HepG2 (cell line): ENCODE results near the gene PEPD. TPM values are rescaled to one million over a fixed set of nuclear protein-coding genes. Genes with fewer than 3 reads are reported as not detected.

Source experiments
- ATAC-seq: fragments of 200-7000 bp; cut with Tn5 transposase; 3 replicates; pipeline ENCODE4 v1.9.1; 2020; ENCODE audit warnings: mild to moderate bottlenecking, moderate library complexity
- BruUV-seq: library from RNA; stranded (reverse); fragments of 400-500 nt; replicated peaks from 2 replicates; lab custom pipeline; 2021; lab: Mats Ljungman, UMichigan
- CTCF ChIA-PET: fragments of 300-600 bp; formaldehyde crosslinking; extraction: SDS; loops from one replicate; lab custom pipeline; 2021; ENCODE audit warnings: low total read pairs, inconsistent platforms, low intra/inter-chr PET ratio; lab: Yijun Ruan, JAX
- POLR2A ChIA-PET: fragments of 350-600 bp; sonication (Branson Sonifier 250); formaldehyde crosslinking; loops from one replicate; lab custom pipeline; 2020; ENCODE audit warnings: antibody characterized with exemption, inconsistent platforms; lab: Yijun Ruan, JAX
- DNase-seq: peaks from one replicate; pipeline ENCODE4 v3.0.0-alpha.2; 2015; ENCODE audit warnings: low spot score
- FAIRE-seq: peaks from 3 replicates; lab custom pipeline; 2011; peaks lifted over from hg19 to GRCh38; lab: Jason Lieb, UNC
- H2AFZ ChIP-seq: one replicate; pipeline ENCODE4 v1.6.1; 2011; ENCODE audit warnings: low read length, inconsistent platforms
- H3K27ac ChIP-seq: fragments of 300-600 bp; 3 replicates; pipeline ENCODE4 v1.8.0; 2011; ENCODE audit warnings: mixed run types, mild to moderate bottlenecking, mixed read lengths, low read length, inconsistent platforms; ENCODE audit not compliant: insufficient read depth; ENCODE audit errors: extremely low read length
- H3K27me3 ChIP-seq, 2 experiments: fragments of 200-600 bp in 1 of 2; 2 replicates in 1 of 2; 3 replicates in 1 of 2; pipeline versions ENCODE4 v1.6.0 to v1.8.0; 2011; ENCODE audit warnings: low read length in 2 of 2, mild to moderate bottlenecking in 2 of 2, moderate library complexity in 2 of 2, inconsistent platforms in 1 of 2; ENCODE audit not compliant: insufficient read depth in 2 of 2, control insufficient read depth in 1 of 2
- H3K36me3 ChIP-seq, 2 experiments: fragments of 200-600 bp in 1 of 2; replicated peaks in 1 of 2; 2 replicates in 1 of 2; 3 replicates in 1 of 2; pipeline versions ENCODE4 v1.5.1 to v1.8.0; 2011; ENCODE audit warnings: low read length in 2 of 2, inconsistent platforms in 1 of 2; ENCODE audit not compliant: insufficient read depth in 2 of 2, control insufficient read depth in 1 of 2
- H3K4me1 ChIP-seq: 2 replicates; pipeline ENCODE4 v1.5.1; 2012; ENCODE audit warnings: low read length, inconsistent platforms; ENCODE audit not compliant: insufficient read depth
- H3K4me2 ChIP-seq: 2 replicates; pipeline ENCODE4 v1.6.0; 2011; ENCODE audit warnings: low read depth, low read length, inconsistent platforms
- H3K4me3 ChIP-seq, 3 experiments: fragments of 200-600 bp in 1 of 3; sonication (generic), shearing (Covaris generic) in 1 of 3; replicated peaks in 1 of 3; 2 replicates each; pipeline ENCODE4 v1.5.1; 2011 to 2016; ENCODE audit warnings: low read length in 3 of 3, inconsistent platforms in 2 of 3, low read depth in 2 of 3, mild to moderate bottlenecking in 2 of 3, control low read depth in 1 of 3, mixed read lengths in 1 of 3; ENCODE audit not compliant: insufficient read depth in 1 of 3
- H3K79me2 ChIP-seq: one replicate; pipeline ENCODE4 v1.6.1; 2011; ENCODE audit warnings: low read length, inconsistent platforms; ENCODE audit not compliant: insufficient read depth
- H3K9ac ChIP-seq: 2 replicates; pipeline ENCODE4 v1.6.0; 2011; ENCODE audit warnings: mild to moderate bottlenecking, low read depth, low read length, inconsistent platforms; ENCODE audit not compliant: insufficient read depth
- H3K9me3 ChIP-seq: 2 replicates; pipeline ENCODE4 v1.5.1; 2012; ENCODE audit warnings: mild to moderate bottlenecking, low read length
- H4K20me1 ChIP-seq: 2 replicates; pipeline ENCODE4 v1.6.0; 2011; ENCODE audit warnings: inconsistent platforms, mild to moderate bottlenecking, low read length, moderate library complexity; ENCODE audit not compliant: insufficient read depth
- MAFF ChIP-seq: IDR thresholded peaks from 2 replicates; pipeline ENCODE4 v1.6.1; 2011; ENCODE audit warnings: low read depth, low read length, improper control_type of control experiment
- MAFK ChIP-seq, 2 experiments: IDR thresholded peaks in 1 of 2; conservative IDR thresholded peaks in 1 of 2; 2 replicates each; pipeline ENCODE4 v1.6.1; 2011; ENCODE audit warnings: improper control_type of control experiment in 2 of 2, low read length in 2 of 2
- PAX8 ChIP-seq: sonication (generic); formaldehyde crosslinking; IDR thresholded peaks from 2 replicates; pipeline ENCODE4 v1.8.0; 2022; ENCODE audit warnings: mild to moderate bottlenecking, missing genetic modification reagents, borderline replicate concordance
- RBM22 ChIP-seq: fragments of 200-400 bp; formaldehyde crosslinking; optimal IDR thresholded peaks from 2 replicates; pipeline ENCODE3; 2017; ENCODE audit warnings: mild to moderate bottlenecking, low read length, moderate library complexity
- SMARCC2 ChIP-seq: fragments of 450-650 bp; IDR thresholded peaks from 2 replicates; pipeline ENCODE4 v1.6.1; 2017; ENCODE audit warnings: antibody characterized with exemption, mild to moderate bottlenecking
- WGBS: methylation state at CpG from one replicate; pipeline ENCODE4 v1.1.6; 2017; ENCODE audit warnings: low lambda C conversion rate; 5-methylcytosine and 5-hydroxymethylcytosine counted together
- in situ Hi-C: cut with HindIII; loops from 2 replicates; pipeline ENCODE4 v1.10.0; 2017; ENCODE audit warnings: low pct_unique_long_range_greater_than_20kb; ENCODE audit not compliant: extremely low pct_ligation_motif_present
- intact Hi-C: fragments of 100-400 bp; cut with micrococcal nuclease; formaldehyde crosslinking; loops from one replicate; pipeline ENCODE4 v1.10.0; 2022; ENCODE audit not compliant: unreplicated experiment
- polyA plus RNA-seq, 8 experiments: library from polyadenylated mRNA; depleted of rRNA in 3 of 8; stranded (reverse) in 7 of 8; unstranded in 1 of 8; fragments of >200 nt; fragmentation: Illumina TruSeq in 4 of 8; extraction: Trizol in 4 of 8; gene quantifications; 2 replicates each; pipeline versions ENCODE4 v1.2.1 to v1.2.3, GENCODE V29; 2011 to 2016; ENCODE audit warnings: low read depth in 4 of 8, missing spikeins in 1 of 8, mixed read lengths in 1 of 8; ENCODE audit not compliant: insufficient read depth in 1 of 8
- total RNA-seq, 5 experiments: library from RNA; depleted of rRNA; stranded (reverse); fragments of >200 nt; fragmentation: Illumina TruSeq; extraction: Trizol; gene quantifications; 2 replicates each; pipeline ENCODE4 v1.2.3, GENCODE V29; 2016; ENCODE audit warnings: low read depth in 1 of 5
- TF ChIP-seq, protein P1 (sequence below): sonication (generic); formaldehyde crosslinking; IDR thresholded peaks from 2 replicates; pipeline ENCODE4 v1.4.0; 2020; ENCODE audit warnings: missing genetic modification reagents
- TF ChIP-seq, protein P2 (sequence below): sonication (generic); formaldehyde crosslinking; IDR thresholded peaks from 2 replicates; pipeline ENCODE4 v1.9.0; 2021; ENCODE audit warnings: mild to moderate bottlenecking, missing genetic modification reagents

The PEPD gene
- total and polyA plus RNA-seq, 2 of the 13 experiments (the other 11 are each of a cell fraction or from before 2014, with no cell fraction given): 60.7 to 75.1 TPM

DNA sequence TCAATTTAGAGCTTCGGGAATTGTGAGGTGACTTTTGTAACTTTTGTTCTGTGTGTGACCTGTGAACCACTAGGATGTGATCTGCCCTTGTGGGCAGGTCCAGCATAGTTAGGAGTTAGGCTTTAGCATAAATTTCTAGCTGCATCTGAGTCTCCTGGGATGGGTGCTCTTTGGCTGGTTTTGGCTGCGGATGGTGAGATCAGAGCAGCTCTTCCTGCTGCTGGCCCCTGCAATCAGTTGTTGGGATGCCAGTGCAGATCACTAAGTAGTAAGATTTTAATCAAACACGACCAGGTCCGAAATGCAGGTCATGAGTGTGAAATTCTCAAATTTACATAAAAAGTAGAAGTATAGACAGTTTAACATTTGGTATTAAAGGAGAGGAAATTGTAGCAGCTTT is 139.6 kb downstream of the PEPD start:
- H3K9me3 ChIP-seq: no peaks in the 10 kb centered on the region
- POLR2A ChIA-PET: interaction anchor here (1.4 to 4.3 kb wide), 2 partner anchors 11 to 34 kb away, joined by 4 to 28 read pairs; no protein-coding TSS in a partner anchor
- in situ Hi-C loops (no loop called here), intact Hi-C loops (no loop called here)
- no peak overlapping the region for H2AFZ ChIP-seq
- no peak for FAIRE-seq
- TF ChIP-seq RBM22: peak; percentile 62
- no peak for TF ChIP-seq PAX8
- H3K9ac ChIP-seq: no peak overlapping the region
- peaks cover 60% of the 10 kb centered on the region for H3K4me1 ChIP-seq
- no TSS peak for BruUV-seq
- H4K20me1 ChIP-seq: peaks cover 29% of the 10 kb centered on the region
- WGBS: 94% methylated on average over 4 of the region's 4 CpGs
- CTCF ChIA-PET: no interaction called here
- H3K36me3 ChIP-seq: peaks cover 7 to 54% of the 10 kb centered on the region in 2 experiments
- no peak for DNase-seq
- H3K27me3 ChIP-seq: no peaks in the 10 kb centered on the region
- H3K27ac ChIP-seq: no peak overlapping the region
- no peak overlapping the region for H3K4me2 ChIP-seq
- no peak overlapping the region for H3K4me3 ChIP-seq
- H3K79me2 ChIP-seq: peaks cover 89% of the 10 kb centered on the region
- no peak for ATAC-seq

DNA sequence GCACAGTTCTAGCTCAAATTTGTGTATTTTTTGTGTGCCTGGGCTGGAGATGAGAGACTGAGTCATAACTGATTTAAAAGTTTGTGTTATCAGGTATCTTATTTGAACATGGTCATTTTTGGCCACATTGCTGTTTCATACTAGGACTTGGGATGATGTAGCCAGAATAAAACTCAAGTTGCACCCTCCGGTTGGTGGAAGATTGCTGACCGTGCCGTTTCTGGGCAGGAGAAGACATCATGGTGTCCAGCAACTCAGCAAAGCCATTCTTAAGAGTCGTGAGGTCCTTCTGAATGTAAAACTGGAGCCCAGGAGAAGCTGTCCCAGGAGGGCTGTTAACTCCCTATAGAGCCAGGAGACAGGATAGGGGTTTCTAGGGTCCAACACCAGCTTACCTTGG is 140.5 kb downstream of the PEPD start:
- H3K27me3 ChIP-seq: no peaks in the 10 kb centered on the region
- TF ChIP-seq, protein P1, sequence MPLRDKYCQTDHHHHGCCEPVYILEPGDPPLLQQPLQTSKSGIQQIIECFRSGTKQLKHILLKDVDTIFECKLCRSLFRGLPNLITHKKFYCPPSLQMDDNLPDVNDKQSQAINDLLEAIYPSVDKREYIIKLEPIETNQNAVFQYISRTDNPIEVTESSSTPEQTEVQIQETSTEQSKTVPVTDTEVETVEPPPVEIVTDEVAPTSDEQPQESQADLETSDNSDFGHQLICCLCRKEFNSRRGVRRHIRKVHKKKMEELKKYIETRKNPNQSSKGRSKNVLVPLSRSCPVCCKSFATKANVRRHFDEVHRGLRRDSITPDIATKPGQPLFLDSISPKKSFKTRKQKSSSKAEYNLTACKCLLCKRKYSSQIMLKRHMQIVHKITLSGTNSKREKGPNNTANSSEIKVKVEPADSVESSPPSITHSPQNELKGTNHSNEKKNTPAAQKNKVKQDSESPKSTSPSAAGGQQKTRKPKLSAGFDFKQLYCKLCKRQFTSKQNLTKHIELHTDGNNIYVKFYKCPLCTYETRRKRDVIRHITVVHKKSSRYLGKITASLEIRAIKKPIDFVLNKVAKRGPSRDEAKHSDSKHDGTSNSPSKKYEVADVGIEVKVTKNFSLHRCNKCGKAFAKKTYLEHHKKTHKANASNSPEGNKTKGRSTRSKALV (CRISPR knock-in tag): no peak
- TF ChIP-seq, protein P2, sequence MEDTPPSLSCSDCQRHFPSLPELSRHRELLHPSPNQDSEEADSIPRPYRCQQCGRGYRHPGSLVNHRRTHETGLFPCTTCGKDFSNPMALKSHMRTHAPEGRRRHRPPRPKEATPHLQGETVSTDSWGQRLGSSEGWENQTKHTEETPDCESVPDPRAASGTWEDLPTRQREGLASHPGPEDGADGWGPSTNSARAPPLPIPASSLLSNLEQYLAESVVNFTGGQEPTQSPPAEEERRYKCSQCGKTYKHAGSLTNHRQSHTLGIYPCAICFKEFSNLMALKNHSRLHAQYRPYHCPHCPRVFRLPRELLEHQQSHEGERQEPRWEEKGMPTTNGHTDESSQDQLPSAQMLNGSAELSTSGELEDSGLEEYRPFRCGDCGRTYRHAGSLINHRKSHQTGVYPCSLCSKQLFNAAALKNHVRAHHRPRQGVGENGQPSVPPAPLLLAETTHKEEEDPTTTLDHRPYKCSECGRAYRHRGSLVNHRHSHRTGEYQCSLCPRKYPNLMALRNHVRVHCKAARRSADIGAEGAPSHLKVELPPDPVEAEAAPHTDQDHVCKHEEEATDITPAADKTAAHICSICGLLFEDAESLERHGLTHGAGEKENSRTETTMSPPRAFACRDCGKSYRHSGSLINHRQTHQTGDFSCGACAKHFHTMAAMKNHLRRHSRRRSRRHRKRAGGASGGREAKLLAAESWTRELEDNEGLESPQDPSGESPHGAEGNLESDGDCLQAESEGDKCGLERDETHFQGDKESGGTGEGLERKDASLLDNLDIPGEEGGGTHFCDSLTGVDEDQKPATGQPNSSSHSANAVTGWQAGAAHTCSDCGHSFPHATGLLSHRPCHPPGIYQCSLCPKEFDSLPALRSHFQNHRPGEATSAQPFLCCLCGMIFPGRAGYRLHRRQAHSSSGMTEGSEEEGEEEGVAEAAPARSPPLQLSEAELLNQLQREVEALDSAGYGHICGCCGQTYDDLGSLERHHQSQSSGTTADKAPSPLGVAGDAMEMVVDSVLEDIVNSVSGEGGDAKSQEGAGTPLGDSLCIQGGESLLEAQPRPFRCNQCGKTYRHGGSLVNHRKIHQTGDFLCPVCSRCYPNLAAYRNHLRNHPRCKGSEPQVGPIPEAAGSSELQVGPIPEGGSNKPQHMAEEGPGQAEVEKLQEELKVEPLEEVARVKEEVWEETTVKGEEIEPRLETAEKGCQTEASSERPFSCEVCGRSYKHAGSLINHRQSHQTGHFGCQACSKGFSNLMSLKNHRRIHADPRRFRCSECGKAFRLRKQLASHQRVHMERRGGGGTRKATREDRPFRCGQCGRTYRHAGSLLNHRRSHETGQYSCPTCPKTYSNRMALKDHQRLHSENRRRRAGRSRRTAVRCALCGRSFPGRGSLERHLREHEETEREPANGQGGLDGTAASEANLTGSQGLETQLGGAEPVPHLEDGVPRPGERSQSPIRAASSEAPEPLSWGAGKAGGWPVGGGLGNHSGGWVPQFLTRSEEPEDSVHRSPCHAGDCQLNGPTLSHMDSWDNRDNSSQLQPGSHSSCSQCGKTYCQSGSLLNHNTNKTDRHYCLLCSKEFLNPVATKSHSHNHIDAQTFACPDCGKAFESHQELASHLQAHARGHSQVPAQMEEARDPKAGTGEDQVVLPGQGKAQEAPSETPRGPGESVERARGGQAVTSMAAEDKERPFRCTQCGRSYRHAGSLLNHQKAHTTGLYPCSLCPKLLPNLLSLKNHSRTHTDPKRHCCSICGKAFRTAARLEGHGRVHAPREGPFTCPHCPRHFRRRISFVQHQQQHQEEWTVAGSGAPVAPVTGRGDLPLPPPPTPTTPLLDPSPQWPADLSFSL (CRISPR knock-in tag): no peak
- TF ChIP-seq SMARCC2 (no peak), MAFK (conservative IDR thresholded peaks at IDR 0.05 in 1 of 2, IDR thresholded peaks at IDR 0.05 in 1 of 2; ENCODE audit: low read length in 2 of 2) (peak; percentile 90 to 91), RBM22 (peak; percentile 23), MAFF (peak; percentile 85)
- TF ChIP-seq, all 625 proteins: peak for 3
- Histone ChIP-seq H3K79me2 (peaks cover 93% of the 10 kb centered on the region), H3K36me3 (peaks cover 7 to 49% of the 10 kb centered on the region in 2 experiments), H2AFZ (no peak overlapping the region), H3K27ac (no peak overlapping the region), H3K9me3 (no peaks in the 10 kb centered on the region), H3K4me1 (peaks cover 69% of the 10 kb centered on the region), H3K9ac (no peak overlapping the region), H3K4me3 (no peak overlapping the region), H4K20me1 (peaks cover 38% of the 10 kb centered on the region), H3K4me2 (no peak overlapping the region)
- DNase-seq (no peak), ATAC-seq (no peak), FAIRE-seq (no peak)
- in situ Hi-C loops: no loop called here
- CTCF ChIA-PET: no interaction called here
- POLR2A ChIA-PET: interaction anchor here (4.3 kb wide), 1 partner anchor 12 kb away, joined by 28 read pairs; no protein-coding TSS in a partner anchor
- intact Hi-C loops: no loop called here
- 95% methylated on average over 4 of the region's 4 CpGs for WGBS
- no TSS peak for BruUV-seq
